Esophagus squamous epithelium (tissue), 4 donors: Measurements from ENCODE around the gene MTHFD2L.

Experiments used
- POLR2A ChIP-seq, 4 donors: fragments of 450-650 bp; IDR thresholded peaks; one replicate each; pipeline ENCODE4 v1.6.1; 2017; ENCODE audit warnings: antibody characterized with exemption in 4 of 4, mild to moderate bottlenecking in 4 of 4, moderate library complexity in 3 of 4
- TF ChIP-seq, protein P1 (sequence below), 6 experiments: fragments of 450-650 bp in 4 of 6; fragments of 200-600 bp in 2 of 6; sonication (generic) in 2 of 6; IDR thresholded peaks; one replicate each; pipeline ENCODE4 v1.5.1; 2016 to 2019; ENCODE audit warnings: antibody characterized with exemption in 6 of 6, mild to moderate bottlenecking in 4 of 6, moderate library complexity in 4 of 6

DNA sequence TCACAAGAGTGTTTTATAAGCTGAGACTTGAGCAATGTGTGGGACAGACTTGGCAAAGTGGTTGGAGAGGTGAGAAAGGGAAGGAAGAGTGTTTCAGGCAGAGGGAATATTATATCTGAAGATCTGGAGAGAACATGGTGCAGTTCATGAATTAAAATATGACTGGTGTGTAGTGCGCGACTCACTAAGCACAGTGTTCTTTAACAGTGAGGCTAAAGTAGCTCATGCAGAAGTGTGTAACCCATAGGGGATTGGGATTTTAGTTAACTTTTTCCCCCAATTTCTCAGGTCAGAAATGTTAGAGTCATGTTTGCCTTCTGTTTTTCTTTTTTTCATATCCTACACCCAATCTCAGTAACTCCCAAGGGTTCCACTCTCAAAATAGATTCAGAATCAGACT is 9.7 kb downstream of the MTHFD2L start:
- TF ChIP-seq POLR2A (IDR thresholded peaks at IDR 0.05): no peak
- TF ChIP-seq, protein P1, sequence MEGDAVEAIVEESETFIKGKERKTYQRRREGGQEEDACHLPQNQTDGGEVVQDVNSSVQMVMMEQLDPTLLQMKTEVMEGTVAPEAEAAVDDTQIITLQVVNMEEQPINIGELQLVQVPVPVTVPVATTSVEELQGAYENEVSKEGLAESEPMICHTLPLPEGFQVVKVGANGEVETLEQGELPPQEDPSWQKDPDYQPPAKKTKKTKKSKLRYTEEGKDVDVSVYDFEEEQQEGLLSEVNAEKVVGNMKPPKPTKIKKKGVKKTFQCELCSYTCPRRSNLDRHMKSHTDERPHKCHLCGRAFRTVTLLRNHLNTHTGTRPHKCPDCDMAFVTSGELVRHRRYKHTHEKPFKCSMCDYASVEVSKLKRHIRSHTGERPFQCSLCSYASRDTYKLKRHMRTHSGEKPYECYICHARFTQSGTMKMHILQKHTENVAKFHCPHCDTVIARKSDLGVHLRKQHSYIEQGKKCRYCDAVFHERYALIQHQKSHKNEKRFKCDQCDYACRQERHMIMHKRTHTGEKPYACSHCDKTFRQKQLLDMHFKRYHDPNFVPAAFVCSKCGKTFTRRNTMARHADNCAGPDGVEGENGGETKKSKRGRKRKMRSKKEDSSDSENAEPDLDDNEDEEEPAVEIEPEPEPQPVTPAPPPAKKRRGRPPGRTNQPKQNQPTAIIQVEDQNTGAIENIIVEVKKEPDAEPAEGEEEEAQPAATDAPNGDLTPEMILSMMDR (IDR thresholded peaks at IDR 0.05): no peak
